HUES48 (cell line): Measurements from ENCODE around the gene PLP2.
"Not testable (repeated sequence)": the region's sequence is repeated elsewhere in the genome, so short reads cannot be mapped to it uniquely, and the experiment has no call there.

ENCODE experiments used
- H3K27ac ChIP-seq: one replicate; pipeline ENCODE4 v1.7.0; 2013; ENCODE audit warnings: low read depth, low read length, inconsistent platforms
- H3K27me3 ChIP-seq: 2 replicates; pipeline ENCODE4 v1.6.1; 2013; ENCODE audit warnings: mild to moderate bottlenecking, low read length; ENCODE audit not compliant: control insufficient read depth, insufficient read depth
- H3K36me3 ChIP-seq: 2 replicates; pipeline ENCODE4 v1.6.1; 2013; ENCODE audit warnings: low read length; ENCODE audit not compliant: control insufficient read depth, insufficient read depth
- H3K4me1 ChIP-seq: 2 replicates; pipeline ENCODE4 v1.6.1; 2013; ENCODE audit warnings: mild to moderate bottlenecking, low read length; ENCODE audit not compliant: control insufficient read depth, insufficient read depth
- H3K4me3 ChIP-seq: 2 replicates; pipeline ENCODE4 v1.5.1; 2013; ENCODE audit warnings: mild to moderate bottlenecking, low read depth, low read length
- H3K9ac ChIP-seq: 2 replicates; pipeline ENCODE4 v1.6.1; 2013; ENCODE audit warnings: mild to moderate bottlenecking, low read depth, low read length, moderate library complexity
- H3K9me3 ChIP-seq: 2 replicates; pipeline ENCODE4 v1.6.1; 2013; ENCODE audit warnings: low read length; ENCODE audit not compliant: control insufficient read depth, insufficient read depth

Gene PLP2

GRCh38 chrX:49163555-49164419 lies 7.9 kb upstream of the PLP2 start:
- H3K4me3 ChIP-seq, result peak overlapping the region; percentile 61
- peaks cover 6% of the 10 kb centered on the region for H3K9me3 ChIP-seq
- H3K36me3 ChIP-seq, result no peaks in the 10 kb centered on the region
- peaks cover 14% of the 10 kb centered on the region for H3K27me3 ChIP-seq
- no peak overlapping the region for H3K9ac ChIP-seq
- H3K4me1 ChIP-seq, result peaks cover 13% of the 10 kb centered on the region
- peak overlapping the region; percentile 77 for H3K27ac ChIP-seq

DNA sequence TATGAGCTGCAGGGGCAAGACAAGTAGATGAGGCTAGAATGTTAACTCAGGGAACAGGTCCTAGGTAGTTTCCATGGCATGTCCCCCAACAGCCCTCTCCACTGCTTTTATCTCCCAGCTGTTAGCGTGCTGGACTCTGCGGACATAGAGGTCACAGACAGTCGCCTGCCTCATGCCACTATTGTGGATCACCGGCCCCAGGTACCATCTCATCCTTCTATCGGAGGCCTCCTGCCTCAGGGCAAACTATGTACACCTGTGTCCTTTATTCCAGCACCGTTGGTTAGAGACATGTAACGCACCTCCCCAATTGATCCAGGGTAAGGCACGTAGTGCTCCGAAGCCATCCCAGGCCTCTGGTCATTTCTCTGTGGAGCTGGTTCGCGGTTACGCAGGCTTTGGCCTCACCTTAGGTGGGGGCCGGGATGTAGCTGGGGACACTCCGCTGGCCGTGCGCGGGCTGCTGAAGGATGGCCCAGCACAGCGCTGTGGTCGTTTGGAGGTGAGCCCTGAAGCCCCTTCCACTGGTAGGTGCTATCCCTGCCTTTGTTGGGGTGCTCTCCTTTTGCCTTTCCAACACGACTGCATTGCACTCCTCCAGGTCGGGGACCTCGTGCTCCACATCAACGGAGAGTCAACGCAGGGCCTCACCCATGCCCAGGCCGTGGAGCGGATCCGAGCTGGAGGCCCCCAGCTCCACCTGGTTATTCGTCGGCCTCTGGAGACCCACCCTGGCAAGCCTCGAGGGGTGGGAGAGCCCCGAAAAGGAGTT lies 6.9 kb upstream of the PLP2 start:
- Histone ChIP-seq H3K27me3 (peaks cover 14% of the 10 kb centered on the region), H3K27ac (no peak overlapping the region), H3K36me3 (no peaks in the 10 kb centered on the region), H3K9ac (no peak overlapping the region), H3K4me1 (peaks cover 13% of the 10 kb centered on the region), H3K9me3 (peaks cover 3% of the 10 kb centered on the region; the same call in 1 of the 2 replicates), H3K4me3 (0 out of 2 replicates have a peak overlapping the region, but pooled peaks have one; percentile 61)

DNA sequence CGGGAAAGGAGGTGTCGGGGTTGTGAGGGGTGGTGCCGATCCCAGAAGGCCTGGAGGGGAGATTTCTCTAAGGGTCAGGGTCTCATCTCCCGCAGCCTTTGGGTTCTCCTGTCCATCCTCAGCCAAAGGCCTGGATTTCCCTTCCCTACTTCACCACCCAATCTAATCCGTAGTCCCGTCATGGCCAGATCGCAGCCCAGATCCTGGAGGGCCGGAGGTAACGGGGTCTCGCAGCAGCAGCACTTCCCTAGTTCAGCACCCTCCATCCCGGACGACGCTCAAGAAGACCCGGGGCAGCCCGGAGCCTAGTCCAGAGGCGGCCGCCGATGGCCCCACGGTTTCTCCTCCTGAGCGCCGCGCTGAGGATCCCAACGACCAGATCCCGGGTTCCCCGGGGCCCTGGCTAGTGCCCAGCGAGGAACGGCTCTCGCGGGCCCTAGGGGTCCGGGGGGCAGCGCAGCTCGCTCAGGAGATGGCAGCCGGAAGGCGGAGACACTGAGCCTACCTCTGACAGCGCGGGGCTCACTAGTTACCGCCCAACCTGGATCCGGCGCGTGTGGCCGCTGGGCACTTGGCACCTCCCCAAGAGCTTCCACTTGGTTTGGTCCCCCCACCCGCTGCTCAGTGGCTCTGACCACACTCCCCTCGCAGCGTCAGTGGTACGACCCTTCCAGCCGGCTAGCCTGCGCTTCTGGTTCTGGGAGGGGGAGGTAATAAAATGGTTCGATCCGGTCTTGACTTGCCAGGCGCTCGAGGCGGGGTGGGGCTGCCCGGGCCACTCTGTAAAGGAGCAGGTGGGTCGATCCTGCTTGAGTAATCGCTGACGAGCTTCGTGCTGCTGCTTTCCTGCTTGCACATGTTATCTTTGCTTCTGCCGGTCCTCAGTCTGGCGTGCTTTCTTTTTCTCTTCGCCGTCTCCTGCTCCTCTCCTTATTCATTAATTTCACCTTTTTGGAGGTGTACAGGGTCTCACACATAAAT lies 5.5 kb upstream of the PLP2 start:
- peaks cover 13% of the 10 kb centered on the region for H3K4me1 ChIP-seq
- H3K36me3 ChIP-seq, result no peaks in the 10 kb centered on the region
- H3K9ac ChIP-seq, result no peak overlapping the region
- peaks cover 8% of the 10 kb centered on the region; the same call in 1 of the 2 replicates for H3K9me3 ChIP-seq
- H3K27me3 ChIP-seq, result peaks cover 14% of the 10 kb centered on the region
- peak overlapping the region; percentile 55 for H3K4me3 ChIP-seq
- no peak overlapping the region for H3K27ac ChIP-seq

DNA sequence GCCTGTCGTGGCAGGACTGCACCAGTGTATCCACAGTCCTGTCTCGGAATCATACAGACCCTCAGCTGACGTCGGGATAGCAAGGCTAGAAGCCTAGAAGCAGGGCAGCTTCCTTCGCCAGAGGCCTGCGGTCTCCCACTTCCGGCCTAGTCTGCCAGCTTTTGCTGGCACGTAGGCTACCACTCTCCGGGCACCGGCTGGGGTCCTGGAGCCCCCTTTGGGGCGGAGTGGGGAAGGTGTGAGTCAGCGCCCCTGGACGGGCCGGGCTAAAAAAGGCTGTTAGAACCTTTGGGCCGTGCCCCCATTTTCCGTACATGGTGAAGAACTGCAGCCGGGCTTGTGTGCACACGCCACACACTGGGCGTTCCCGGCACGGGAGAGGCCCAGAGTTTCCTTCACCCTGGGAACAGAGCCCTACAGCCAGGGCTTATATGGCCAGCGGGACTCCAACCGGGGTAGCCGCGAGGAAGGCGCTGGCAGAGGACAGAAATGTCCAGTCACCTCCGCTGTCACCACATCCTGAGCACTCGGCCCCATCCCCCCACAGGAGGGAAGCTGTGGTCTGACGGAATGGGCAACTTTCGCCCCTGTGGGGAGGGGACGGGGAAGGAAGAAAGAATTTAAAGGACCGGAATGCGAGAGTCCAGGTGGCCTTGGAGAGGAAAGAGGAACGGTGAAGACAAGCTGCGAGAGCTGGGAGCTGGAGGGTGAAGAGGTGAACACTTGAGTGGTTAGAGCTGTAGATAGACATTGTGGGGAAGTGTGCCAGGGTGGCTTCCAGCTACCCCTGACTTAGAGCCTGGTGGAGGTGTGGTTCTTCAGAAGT lies 4.6 kb upstream of the PLP2 start:
- Histone ChIP-seq H3K9ac (no peak overlapping the region), H3K27me3 (peaks cover 17% of the 10 kb centered on the region), H3K9me3 (peaks cover 8% of the 10 kb centered on the region; the same call in 1 of the 2 replicates), H3K4me3 (peak overlapping the region; percentile 55), H3K36me3 (no peaks in the 10 kb centered on the region), H3K4me1 (peaks cover 13% of the 10 kb centered on the region), H3K27ac (no peak overlapping the region)

- peak overlapping the region; percentile 55 for H3K4me3 ChIP-seq
- no peak overlapping the region for H3K9ac ChIP-seq
- H3K27ac ChIP-seq, result no peak overlapping the region
- no peaks in the 10 kb centered on the region for H3K36me3 ChIP-seq
- peaks cover 8% of the 10 kb centered on the region; the same call in 1 of the 2 replicates for H3K9me3 ChIP-seq
- H3K27me3 ChIP-seq, result peaks cover 22% of the 10 kb centered on the region
- peaks cover 13% of the 10 kb centered on the region for H3K4me1 ChIP-seq
These were observed 4.0 kb upstream of the PLP2 start for GRCh38 chrX:49167740-49168108.

GRCh38 chrX:49172280-49172780 lies 632 bp downstream of the PLP2 start:
- Histone ChIP-seq H3K27ac (no peak overlapping the region), H3K4me1 (peaks cover 5% of the 10 kb centered on the region), H3K9me3 (peaks cover 25% of the 10 kb centered on the region), H3K9ac (no peak overlapping the region), H3K27me3 (peaks cover 16% of the 10 kb centered on the region), H3K36me3 (peaks cover 3% of the 10 kb centered on the region; the same call in 1 of the 2 replicates), H3K4me3 (peak overlapping the region; percentile 59)

- not testable (repeated sequence) for H3K27ac ChIP-seq, H3K4me3 ChIP-seq, H3K4me1 ChIP-seq, H3K27me3 ChIP-seq, H3K9ac ChIP-seq
- Histone ChIP-seq H3K9me3 (peaks cover 23% of the 10 kb centered on the region), H3K36me3 (peaks cover 13% of the 10 kb centered on the region)
These were observed 1.8 kb downstream of the PLP2 start for GRCh38 chrX:49173544-49173943.

- H3K9ac ChIP-seq, result no peak overlapping the region
- H3K36me3 ChIP-seq, result peaks cover 13% of the 10 kb centered on the region
- H3K4me1 ChIP-seq, result no peaks in the 10 kb centered on the region
- peaks cover 22% of the 10 kb centered on the region for H3K9me3 ChIP-seq
- H3K27ac ChIP-seq, result no peak overlapping the region
- H3K4me3 ChIP-seq, result no peak overlapping the region
- H3K27me3 ChIP-seq, result peaks cover 10% of the 10 kb centered on the region; the same call in 1 of the 2 replicates
These were observed 3.0 kb downstream of the PLP2 start for GRCh38 chrX:49174723-49175122.

GRCh38 chrX:49175435-49176274 lies 4.0 kb downstream of the PLP2 start:
- Histone ChIP-seq H3K9ac (no peak overlapping the region), H3K4me3 (no peak overlapping the region), H3K9me3 (peaks cover 19% of the 10 kb centered on the region), H3K4me1 (no peaks in the 10 kb centered on the region), H3K36me3 (peaks cover 13% of the 10 kb centered on the region), H3K27ac (no peak overlapping the region), H3K27me3 (peaks cover 10% of the 10 kb centered on the region; the same call in 1 of the 2 replicates)
